Left cardiac atrium (tissue), 4 donors: ENCODE results near the gene SPRR3. TPM values are rescaled to one million over a fixed set of nuclear protein-coding genes. Genes with fewer than 3 reads are reported as not detected.
"Not testable (repeated sequence)": the region's sequence is repeated elsewhere in the genome, so short reads cannot be mapped to it uniquely, and the experiment has no call there.

Experiments
- ATAC-seq, 2 donors: fragments of 200-7000 bp; cut with Tn5 transposase; one replicate each; pipeline ENCODE4 v1.9.1; 2020; ENCODE audit warnings: mild to moderate bottlenecking in 2 of 2, moderate library complexity in 2 of 2
- DNase-seq: peaks from one replicate; pipeline ENCODE4 v3.0.0-alpha.2; 2020
- intact Hi-C, 2 donors: fragments of 100-400 bp; cut with DNase I; formaldehyde crosslinking; loops; one replicate each; pipeline versions ENCODE4 v1.14.1 to v1.15.1; 2022 to 2023
- total RNA-seq, 2 donors: library from RNA; stranded (reverse); fragmentation: NEBNext Ultra II Directional; extraction: Animal tissue kit (Norgen Biotek cat#: 25700); gene quantifications; one replicate each; pipeline ENCODE4 v1.2.1, GENCODE V29; 2021
- donor health status: DM: no; HTN: yes; CAD: no.
- donor health status: DM: no; HTN: yes; CAD: no; lungs with severe emphysema.
- donor health status: DM: yes; HTN: yes; CAD: no.
- donor health status: Dilated cardiomyopathy.

Gene SPRR3
- total RNA-seq, 2 donors from 2014 or later, result not detected

DNA sequence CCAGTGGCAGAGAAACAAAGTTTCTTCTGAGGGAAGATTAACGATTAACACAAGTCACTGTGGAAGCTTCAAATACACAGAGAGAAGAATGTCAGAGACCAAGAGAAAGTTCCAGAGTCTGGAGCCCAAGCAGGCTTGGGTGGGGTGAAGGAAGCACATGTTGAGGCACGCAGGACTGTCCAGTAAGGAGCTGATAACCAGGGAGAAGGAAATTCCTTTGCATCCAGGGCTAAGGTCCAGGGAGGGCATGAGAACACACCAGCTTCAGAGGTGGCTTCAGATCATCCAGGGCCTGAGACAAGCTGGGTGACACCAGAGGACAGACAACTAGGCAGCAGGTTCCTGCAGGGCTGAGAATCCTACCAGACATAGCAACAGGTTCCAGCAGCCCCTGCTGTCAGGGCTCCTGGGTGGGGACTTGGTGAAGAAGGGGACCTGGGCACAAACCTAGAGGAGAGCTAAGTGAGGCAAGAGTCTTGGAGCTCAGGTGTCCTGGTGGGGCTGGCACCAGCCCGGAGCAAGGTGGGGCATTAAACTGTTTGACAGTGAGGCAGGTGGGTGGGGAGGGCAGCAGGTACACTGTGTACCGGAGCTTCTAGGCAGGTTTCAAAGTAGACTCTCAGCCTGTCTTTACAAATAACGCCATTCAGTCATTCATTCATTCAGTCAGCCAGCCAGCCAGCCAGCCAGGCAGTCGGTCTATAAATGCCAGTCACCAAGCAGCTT, 20.2 kb upstream of the SPRR3 start:
- DNase-seq, result no peak
- intact Hi-C loops, result no loop called here
- no peak for ATAC-seq

DNA sequence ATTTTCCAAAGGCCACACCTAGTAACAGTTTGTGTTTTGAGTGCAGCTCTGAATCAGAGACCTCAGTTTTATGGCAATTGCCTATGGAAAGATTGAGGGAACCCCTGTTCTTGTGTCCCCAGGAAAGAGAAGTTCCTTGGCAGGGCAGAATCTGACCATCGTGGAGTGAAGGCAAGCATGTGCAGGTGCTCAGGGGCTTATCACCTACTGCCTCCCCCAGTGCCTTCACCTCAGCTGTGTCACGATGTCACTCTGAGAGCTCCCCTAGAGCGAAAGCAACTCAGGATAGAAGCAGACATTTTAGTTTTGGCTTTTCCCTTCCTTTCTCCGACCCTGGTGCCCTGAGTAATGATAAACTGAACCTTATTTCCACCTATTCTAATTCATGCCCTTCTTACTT, 19.5 kb upstream of the SPRR3 start:
- intact Hi-C loops, result no loop called here
- no peak for DNase-seq
- ATAC-seq, result no peak

DNA sequence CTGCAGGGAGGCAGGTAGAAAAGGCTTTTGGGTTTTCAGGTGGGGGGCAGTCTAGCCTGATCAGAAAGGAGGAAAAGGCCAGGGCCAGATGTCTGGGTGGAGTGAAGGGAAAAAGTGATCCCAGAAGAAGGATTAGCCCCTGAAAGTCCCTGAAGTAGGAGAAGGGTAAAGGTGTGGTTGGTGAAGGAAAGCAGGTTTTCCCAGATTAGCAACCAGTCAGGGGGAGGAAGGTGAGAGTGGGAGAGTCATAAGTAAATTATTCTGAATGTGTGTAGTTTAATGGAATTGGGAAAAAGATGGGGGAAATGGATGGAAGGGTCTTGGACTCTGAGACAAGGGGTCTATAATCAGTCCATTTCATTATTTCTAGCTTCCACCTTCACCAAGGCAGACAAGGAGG, 18.3 kb upstream of the SPRR3 start:
- no peak for DNase-seq
- no peak for ATAC-seq
- intact Hi-C loops, result no loop called here

DNA sequence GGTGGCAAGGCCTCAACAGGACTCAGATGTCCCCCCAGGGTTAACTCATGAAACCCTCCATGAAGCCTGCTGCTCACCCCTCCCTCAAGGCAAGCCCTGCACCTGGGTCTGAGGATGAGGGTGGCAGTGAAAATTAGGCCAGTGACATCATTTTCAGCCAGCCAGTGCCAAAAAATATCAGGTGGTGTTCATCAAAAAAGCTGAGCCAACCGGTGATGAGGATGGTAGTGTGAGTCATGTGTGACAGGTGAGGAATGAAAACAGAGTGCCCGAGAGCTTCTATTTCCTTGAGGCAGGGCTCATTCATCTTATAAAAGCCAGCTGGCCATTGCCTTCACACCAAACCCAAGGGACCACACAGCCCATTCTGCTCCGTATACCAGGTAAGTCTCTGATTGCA, 17.8 kb upstream of the SPRR3 start, which contains the start of gene SPRR1A:
SPRR1A (plus strand) TSS at position 339 of the 400 bp plus-strand sequence. CDS start 1,150 bp downstream, outside the sequence.
- ATAC-seq (no peak), DNase-seq (no peak)
- intact Hi-C loops, result no loop called here

DNA sequence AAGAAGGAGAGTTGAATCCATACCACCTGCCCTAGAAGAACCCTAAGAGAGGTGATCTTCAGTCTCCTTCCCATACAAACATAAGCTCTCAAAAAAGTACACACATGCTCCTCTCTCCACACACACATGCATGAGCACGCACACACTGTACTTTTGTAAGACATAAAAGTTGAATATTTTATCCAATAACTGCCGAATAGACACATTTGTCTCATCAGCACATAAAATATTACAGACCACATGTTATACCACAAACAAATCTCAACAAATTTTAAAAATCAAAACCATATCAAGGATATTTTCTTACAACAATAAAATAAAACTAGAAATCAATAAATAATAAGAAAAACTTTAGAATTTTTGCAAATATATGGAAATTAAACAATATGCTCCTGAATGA, 15.0 kb upstream of the SPRR3 start:
- ATAC-seq, result no peak
- intact Hi-C loops, result no loop called here
- DNase-seq, result no peak

DNA sequence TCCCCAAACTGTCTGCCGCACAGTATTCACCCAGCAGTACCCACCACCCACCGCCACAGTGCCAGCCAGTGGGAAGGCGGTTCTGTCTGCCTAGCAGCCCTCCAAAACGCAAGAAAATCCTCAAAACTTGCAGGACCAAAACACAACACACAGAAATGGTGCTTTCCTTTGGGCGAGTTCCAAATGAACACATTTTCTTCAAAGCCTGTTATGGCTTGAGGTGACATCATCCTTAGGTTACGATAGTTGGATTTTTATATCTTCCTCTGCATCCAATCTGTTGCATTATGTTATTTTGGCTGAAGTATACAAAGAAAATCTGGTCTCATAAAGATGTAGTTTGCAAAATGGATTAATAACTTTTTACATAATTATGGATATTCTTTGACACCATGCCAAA, 8.4 kb upstream of the SPRR3 start:
- intact Hi-C loops, result no loop called here
- DNase-seq (no peak), ATAC-seq (no peak)

DNA sequence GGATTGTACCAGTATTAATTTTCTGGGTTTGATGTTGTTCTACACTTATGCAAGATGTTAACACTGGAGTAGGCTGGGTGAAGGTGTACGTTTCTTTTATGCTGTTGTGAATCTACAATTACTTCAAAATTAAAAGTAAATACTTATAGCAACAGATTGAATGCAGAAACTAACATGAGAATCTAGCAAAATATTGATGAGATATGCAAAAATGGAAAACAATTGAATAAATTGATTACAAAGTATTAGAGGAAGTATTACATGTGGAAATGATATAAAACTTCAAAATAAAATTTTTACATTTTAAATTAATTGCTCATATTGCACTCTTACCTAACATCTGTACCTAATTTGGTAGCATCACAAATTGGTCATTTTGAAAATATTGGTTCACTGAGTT, 5.7 kb upstream of the SPRR3 start:
- no peak for ATAC-seq
- no peak for DNase-seq
- intact Hi-C loops, result no loop called here

DNA sequence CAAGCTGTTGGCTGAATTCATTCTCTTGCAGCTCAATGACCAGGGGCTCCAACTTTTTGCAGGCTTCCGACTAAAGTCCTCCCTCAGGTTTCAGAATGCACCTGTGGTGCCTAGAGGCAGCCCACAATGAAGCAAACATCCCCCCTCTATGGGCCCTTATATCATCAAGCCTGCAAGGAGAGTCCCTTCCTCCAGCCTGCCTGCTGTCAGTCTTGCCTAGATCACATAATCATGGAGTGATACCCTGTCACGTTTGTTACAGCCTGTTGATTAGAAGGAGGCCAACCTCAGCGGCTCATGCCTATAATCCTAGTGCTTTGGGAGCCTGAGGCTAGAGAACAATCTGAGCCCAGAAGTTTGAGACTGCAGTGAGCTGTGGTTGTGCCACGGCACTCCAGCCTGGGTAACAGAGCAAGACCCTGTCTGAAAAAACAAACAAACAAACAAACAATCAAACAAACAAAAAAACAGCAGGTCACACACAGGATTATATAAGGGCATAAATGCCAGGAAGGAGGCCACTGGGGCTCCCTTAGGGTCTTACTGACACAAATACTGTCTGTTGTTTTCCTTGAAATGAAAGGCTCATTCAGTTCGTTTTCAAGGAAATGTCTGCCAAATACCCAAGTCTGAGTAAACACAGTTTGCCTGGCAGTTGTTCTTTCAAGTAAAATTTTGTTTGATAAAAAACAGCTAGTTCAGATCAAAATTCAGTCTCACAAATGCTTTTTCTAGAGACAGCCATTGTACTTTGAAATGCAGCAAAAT, 4.7 kb upstream of the SPRR3 start:
- intact Hi-C loops, result no loop called here
- no peak for ATAC-seq
- no peak for DNase-seq

DNA sequence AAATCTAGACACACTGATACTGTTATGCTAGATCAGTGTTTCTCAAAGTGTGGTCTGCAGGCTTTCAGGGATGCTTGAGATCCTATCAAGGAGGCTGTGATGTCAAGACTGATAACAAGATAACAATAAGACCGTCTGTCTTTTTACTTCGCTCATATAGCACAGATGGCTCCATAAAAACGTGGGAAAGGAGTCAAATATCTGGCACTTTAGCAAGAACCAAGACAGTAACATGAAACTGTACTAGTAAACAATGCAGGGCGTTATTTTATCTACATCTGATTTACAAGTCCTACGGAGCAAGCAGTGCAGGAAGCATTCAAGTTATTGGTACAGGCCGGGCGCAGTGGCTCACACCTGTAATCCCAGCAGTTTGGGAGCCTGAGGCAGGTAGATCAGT, 3.6 kb upstream of the SPRR3 start:
- DNase-seq, result no peak
- ATAC-seq, result no peak
- intact Hi-C loops, result no loop called here

DNA sequence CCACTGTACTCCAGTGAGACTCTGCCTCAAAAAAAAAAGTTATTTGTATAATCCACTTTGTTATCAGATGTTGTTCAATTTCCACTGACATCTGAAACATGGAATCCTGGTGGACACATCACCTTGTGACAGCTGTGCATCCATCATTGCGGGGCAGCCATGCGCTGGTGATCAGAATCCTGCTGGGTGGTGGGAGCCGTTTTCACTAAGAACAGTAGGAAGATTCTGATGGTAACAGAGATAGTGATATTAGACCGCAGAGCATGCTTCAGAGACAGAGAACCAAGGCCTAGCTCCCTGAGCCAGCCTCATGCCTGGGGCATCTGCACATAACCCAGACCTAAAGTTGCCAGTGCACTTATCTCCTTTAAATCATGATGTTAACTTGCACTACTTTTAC, 3.1 kb upstream of the SPRR3 start:
- no peak for DNase-seq
- ATAC-seq, result no peak
- intact Hi-C loops, result no loop called here

DNA sequence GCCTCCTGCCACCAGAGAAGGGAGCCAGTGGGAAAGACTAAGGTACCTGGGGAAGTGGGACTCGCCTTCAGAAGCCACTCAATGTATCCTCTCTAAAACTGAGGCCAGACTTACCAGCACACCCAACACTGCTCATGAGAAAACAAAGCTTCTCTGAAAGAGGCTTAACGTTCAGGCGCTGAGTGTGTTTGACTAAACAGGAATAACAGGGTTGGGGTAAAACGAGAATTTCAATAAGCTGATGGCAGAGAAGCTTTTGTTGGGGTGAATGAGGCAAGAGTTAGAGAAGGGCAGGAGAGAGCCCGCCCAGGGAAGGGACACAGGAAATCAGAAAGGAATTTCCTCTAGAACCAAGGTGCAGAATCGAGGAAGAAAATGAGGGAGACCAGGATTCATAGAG, 1.7 kb upstream of the SPRR3 start:
- DNase-seq (no peak), ATAC-seq (no peak)
- intact Hi-C loops, result no loop called here

DNA sequence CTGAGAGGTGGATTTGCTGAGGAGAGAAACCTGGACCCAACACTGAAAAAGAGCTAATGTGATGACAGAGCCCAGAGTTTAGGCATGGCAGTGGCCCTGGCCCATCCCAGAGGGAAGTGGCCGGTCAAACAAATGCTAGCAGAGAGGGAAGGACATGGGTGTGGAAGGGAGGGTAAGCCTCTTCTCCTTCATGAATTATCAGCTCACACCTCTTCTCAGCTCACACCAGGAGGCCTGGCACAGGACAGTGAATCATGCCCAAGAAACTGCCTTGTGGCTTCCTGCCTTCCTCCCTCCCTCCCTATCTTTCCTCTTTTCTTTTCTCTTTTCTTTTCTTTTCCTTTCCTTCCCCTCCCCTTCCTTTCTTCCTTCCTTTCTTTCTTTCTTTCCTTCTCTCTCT, 1.3 kb upstream of the SPRR3 start:
- intact Hi-C loops, result no loop called here
- ATAC-seq (no peak), DNase-seq (no peak)

DNA sequence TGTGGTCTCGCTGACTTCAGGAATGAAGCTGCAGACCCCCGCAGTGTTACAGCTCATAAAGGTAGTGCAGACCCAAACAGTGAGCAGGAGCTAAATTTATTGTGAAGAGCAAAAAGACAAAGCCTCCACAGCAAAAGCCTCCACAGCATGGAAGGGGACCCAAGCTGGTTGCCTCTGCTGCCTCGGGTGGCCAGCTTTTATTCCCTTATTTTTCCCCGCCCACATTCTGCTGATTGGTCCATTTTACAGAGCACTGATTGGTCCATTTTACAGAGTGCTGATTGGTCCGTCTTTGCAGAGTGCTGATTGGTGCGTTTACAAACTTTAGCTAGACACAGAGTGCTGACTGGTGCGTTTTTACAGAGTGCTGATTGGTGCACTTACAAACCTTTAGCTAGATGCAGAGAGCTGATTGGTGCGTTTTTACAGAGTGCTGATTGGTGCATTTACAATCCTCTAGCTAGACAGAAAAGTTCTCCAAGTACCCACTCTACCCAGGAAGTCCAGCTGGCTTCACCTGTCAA, 9.7 kb downstream of the SPRR3 start:
- intact Hi-C loops, ATAC-seq, DNase-seq: not testable (repeated sequence)

DNA sequence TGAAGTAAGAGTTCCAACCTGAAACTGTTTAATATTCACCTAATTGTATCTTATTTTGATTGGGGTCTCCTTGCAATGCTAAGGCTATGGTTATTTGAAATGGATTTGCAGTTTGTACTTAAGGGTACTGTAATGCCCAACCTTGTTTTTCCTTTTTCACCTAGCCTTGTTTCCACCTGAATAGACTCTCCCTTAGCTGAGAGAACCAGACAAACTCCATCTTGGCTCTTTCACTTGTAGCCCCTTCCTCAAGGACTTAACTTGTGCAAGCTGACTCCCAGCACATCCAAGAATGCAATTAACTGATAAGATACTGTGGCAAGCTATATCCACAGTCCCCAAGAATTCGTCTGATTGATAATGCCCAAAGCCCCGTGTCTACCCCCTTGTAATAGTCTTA, 20.3 kb downstream of the SPRR3 start:
- DNase-seq, intact Hi-C loops, ATAC-seq: not testable (repeated sequence)

DNA sequence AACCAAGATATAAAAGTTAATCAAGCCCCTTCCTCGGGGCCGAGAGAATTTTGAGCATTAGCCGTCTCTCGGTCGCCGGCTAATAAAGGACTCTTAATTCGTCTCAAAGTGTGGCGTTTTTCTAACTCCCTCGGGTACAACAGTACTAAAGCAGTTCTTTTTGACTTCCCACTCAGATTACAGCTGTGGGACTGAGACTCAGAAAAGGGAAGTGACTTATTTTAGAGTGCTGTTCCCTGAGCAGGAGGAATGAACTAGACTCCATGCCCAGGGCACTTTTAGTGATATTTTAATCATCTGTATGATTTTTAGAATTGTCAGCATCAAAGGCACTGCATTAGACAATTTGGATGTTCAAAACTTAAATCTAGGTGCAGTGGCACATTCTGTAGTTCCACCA, 20.8 kb downstream of the SPRR3 start:
- ATAC-seq, intact Hi-C loops: not testable (repeated sequence)

DNA sequence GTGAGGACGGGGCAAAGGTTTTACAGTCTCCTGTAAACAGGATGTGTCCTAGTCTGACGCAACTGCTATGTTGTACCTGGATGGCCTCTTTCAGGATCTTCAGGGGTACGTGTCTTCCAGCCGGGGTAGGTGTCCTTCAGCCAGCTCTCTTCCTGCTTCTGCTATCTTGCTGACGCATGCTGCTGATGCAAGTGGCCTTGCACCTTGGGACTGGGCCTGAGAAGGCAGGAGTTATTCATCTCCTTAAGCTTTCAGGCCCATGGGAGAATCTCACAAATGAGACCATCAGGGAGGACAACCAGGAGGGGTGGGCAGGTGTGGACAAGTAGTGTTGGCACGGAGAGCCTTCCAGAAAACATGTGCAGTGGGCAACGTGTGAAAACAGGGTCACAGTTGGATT, 21.6 kb downstream of the SPRR3 start:
- DNase-seq (no peak), ATAC-seq (no peak)

More for the DNA sequence above, 20.8 kb downstream of the SPRR3 start:
- DNase-seq, result not testable (repeated sequence)

DNA sequence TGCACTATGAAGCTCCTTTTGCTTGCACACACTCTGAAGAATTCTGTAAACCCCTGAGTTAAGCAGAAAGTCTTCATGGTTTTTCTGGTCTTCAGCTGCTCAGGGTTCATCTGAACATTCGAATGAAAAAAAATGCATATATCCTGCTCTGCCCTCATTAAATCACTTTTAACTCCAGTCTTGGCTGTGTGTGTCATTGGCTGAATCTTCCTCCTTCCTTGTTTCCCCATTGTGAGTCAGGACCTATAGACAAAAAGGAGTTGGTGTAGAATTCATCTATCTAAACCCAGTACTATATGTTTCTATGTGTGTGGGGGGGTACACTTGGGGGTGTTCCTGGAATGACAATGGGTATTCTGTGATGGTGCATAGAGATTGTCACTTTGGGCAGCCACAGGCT, 22.9 kb downstream of the SPRR3 start:
- no peak for ATAC-seq
- DNase-seq, result no peak
- intact Hi-C loops, result no loop called here

More for the DNA sequence above, 21.6 kb downstream of the SPRR3 start:
- intact Hi-C loops, result no loop called here

DNA sequence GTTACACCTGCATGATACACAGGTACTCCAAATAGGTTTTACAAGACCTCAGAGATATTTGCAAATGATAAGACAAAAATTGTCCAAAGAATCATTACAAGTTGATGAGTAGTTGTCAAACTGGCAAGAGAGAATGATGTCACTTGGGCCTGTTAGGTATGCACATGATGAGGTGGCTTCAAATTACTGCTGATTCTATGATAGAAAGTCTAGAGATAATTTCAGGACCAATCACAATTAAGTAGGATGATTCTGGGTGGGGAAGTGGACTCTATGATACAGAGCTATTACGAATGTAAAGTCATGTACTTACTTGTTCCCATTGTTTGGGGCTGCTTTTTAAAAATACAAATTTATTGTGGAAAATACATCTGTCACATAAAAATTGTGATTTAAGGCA, 24.2 kb downstream of the SPRR3 start:
- intact Hi-C loops, result no loop called here
- no peak for DNase-seq
- ATAC-seq, result no peak

DNA sequence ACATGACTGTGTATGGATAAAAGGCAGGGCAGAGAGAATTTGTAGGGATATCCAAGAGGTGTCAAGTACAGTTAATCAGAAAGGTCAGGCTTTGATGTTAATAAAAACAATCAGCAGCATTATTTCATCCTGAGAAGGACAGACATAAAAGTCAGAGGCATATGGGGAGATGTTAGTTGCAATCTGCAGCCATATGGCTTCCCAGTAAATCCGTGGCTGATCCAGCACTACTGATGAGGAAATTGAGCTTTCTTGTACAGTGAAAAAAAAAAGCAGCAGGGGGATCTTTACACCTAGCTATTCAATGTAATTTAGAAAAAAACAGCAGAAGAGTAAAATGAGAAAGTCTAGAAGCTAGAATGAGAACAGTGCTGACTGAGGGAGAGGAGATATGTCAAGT, 27.2 kb downstream of the SPRR3 start:
- no peak for DNase-seq

DNA sequence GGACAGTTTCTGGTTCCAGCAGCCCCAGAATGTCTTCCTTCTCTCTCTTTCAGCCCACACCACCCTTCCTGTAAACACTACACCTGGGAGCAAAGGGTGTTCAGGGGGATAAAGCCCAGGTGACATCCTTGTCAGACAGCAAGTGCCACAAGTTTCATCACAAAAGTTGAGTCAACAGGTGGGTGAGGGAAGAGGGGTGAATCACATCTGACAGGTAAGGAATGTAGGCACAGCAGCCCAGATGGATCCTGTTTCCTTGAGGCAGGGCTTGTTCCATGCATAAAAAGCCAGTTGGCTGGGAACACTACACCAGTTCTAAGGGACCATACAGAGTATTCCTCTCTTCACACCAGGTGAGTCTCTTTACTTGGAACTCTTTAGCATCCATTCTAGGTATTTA, 29.3 kb downstream of the SPRR3 start, which contains the start of gene SPRR1B:
SPRR1B (plus strand) TSS at position 309 of the 400 bp plus-strand sequence. CDS start 1,143 bp downstream, outside the sequence.
- no peak for DNase-seq
- intact Hi-C loops, result no loop called here
- ATAC-seq, result no peak

More for the DNA sequence above, 27.2 kb downstream of the SPRR3 start:
- no peak for ATAC-seq
- intact Hi-C loops, result no loop called here
